Measurements from ENCODE around the gene CACNB4.
"Not testable (repeated sequence)": the region's sequence is repeated elsewhere in the genome, so short reads cannot be mapped to it uniquely, and the experiment has no call there.

CACNB4 gene

GRCh38 chr2:151886241-151886640, 212.6 kb downstream of the CACNB4 start:
- in situ Hi-C loops (cut with HindIII; ENCODE audit: low sequenced_read_pairs): no loop called here
- DNase-seq (ENCODE audit: low read depth): no peak
- TF ChIP-seq CTCF (IDR thresholded peaks at IDR 0.05; ENCODE audit: low read depth, low read length, missing control alignments): no peak
- H3K4me3 ChIP-seq (ENCODE audit: low read depth, low read length): no peak overlapping the region

GRCh38 chr2:151882786-151883445, 215.9 kb downstream of the CACNB4 start:
- DNase-seq (ENCODE audit: low read depth): no peak
- H3K4me3 ChIP-seq (ENCODE audit: low read depth, low read length): no peak overlapping the region
- in situ Hi-C loops (cut with HindIII; ENCODE audit: low sequenced_read_pairs): no loop called here
- no peak for TF ChIP-seq CTCF (IDR thresholded peaks at IDR 0.05; ENCODE audit: low read depth, low read length, missing control alignments)

GRCh38 chr2:151881342-151881741, 217.5 kb downstream of the CACNB4 start:
- DNase-seq (ENCODE audit: low read depth): no peak
- in situ Hi-C loops (cut with HindIII; ENCODE audit: low sequenced_read_pairs): no loop called here
- no peak for TF ChIP-seq CTCF (IDR thresholded peaks at IDR 0.05; ENCODE audit: low read depth, low read length, missing control alignments)
- no peak overlapping the region for H3K4me3 ChIP-seq (ENCODE audit: low read depth, low read length)

GRCh38 chr2:151880586-151880985, 218.3 kb downstream of the CACNB4 start:
- in situ Hi-C loops (cut with HindIII; ENCODE audit: low sequenced_read_pairs): no loop called here
- H3K4me3 ChIP-seq (ENCODE audit: low read depth, low read length): no peak overlapping the region
- TF ChIP-seq CTCF (IDR thresholded peaks at IDR 0.05; ENCODE audit: low read depth, low read length, missing control alignments): no peak
- DNase-seq (ENCODE audit: low read depth): no peak

- H3K4me3 ChIP-seq (ENCODE audit: low read depth, low read length): no peak overlapping the region
- in situ Hi-C loops (cut with HindIII; ENCODE audit: low sequenced_read_pairs): no loop called here
- TF ChIP-seq CTCF (IDR thresholded peaks at IDR 0.05; ENCODE audit: low read depth, low read length, missing control alignments): no peak
- no peak for DNase-seq (ENCODE audit: low read depth)
These were observed 219.9 kb downstream of the CACNB4 start for GRCh38 chr2:151878655-151879563.

- in situ Hi-C loops (cut with HindIII; ENCODE audit: low sequenced_read_pairs): no loop called here
- no peak for TF ChIP-seq CTCF (IDR thresholded peaks at IDR 0.05; ENCODE audit: low read depth, low read length, missing control alignments)
- DNase-seq (ENCODE audit: low read depth): no peak
- H3K4me3 ChIP-seq (ENCODE audit: low read depth, low read length): no peak overlapping the region
These were observed 220.6 kb downstream of the CACNB4 start for GRCh38 chr2:151878204-151878603.

GRCh38 chr2:151875631-151876030, 223.2 kb downstream of the CACNB4 start:
- H3K4me3 ChIP-seq (ENCODE audit: low read depth, low read length); DNase-seq (ENCODE audit: low read depth); in situ Hi-C loops (cut with HindIII; ENCODE audit: low sequenced_read_pairs): not testable (repeated sequence)
